ENCODE measurements around the gene MFN1. TPM values are rescaled to one million over a fixed set of nuclear protein-coding genes. Genes with fewer than 3 reads are reported as not detected.

Gene MFN1
- total RNA-seq, 1 donor from 2014 or later = 42.3 TPM

- no peak for DNase-seq (ENCODE audit: extremely low spot score, unreplicated experiment)
- Mint-ChIP-seq H3K4me1 (ENCODE audit: unreplicated experiment) (peaks cover 13% of the 10 kb centered on the region), H3K9me3 (no peaks in the 10 kb centered on the region), H3K27ac (peak overlapping the region; percentile 63), H3K4me3 (peak overlapping the region; percentile 81), H3K27me3 (peaks cover 4% of the 10 kb centered on the region), H3K36me3 (peaks cover 8% of the 10 kb centered on the region)
- peak; percentile 73 for TF ChIP-seq CTCF (conservative IDR thresholded peaks at IDR 0.05)
Observed at GRCh38 chr3:179321668-179322285, 25.7 kb upstream of the MFN1 start.

GRCh38 chr3:179322286-179323196 lies 25.0 kb upstream of the MFN1 start, which contains the start of gene ZNF639:
TSS of gene ZNF639 (plus strand) at chr3:179323031. CDS start at chr3:179328294, 5,263 bp downstream.
- peak; percentile 90 for DNase-seq (ENCODE audit: extremely low spot score, unreplicated experiment)
- Mint-ChIP-seq H3K4me3 (peak within 1 kb of the TSS; percentile 96), H3K9me3 (no peaks in the 10 kb centered on the region), H3K4me1 (ENCODE audit: unreplicated experiment) (peaks cover 13% of the 10 kb centered on the region), H3K27me3 (peaks cover 4% of the 10 kb centered on the region), H3K36me3 (peaks cover 8% of the 10 kb centered on the region), H3K27ac (peak within 1 kb of the TSS; percentile 87)
- peak; percentile 98 for TF ChIP-seq CTCF (conservative IDR thresholded peaks at IDR 0.05)

GRCh38 chr3:179323197-179324110 lies 24.1 kb upstream of the MFN1 start:
- peak; percentile 76 for DNase-seq (ENCODE audit: extremely low spot score, unreplicated experiment)
- Mint-ChIP-seq H3K27me3 (no peaks in the 10 kb centered on the region), H3K9me3 (no peaks in the 10 kb centered on the region), H3K27ac (peak overlapping the region; percentile 87), H3K36me3 (peaks cover 8% of the 10 kb centered on the region), H3K4me3 (peak overlapping the region; percentile 96), H3K4me1 (ENCODE audit: unreplicated experiment) (peaks cover 13% of the 10 kb centered on the region)
- TF ChIP-seq CTCF (conservative IDR thresholded peaks at IDR 0.05) = no peak

DNA sequence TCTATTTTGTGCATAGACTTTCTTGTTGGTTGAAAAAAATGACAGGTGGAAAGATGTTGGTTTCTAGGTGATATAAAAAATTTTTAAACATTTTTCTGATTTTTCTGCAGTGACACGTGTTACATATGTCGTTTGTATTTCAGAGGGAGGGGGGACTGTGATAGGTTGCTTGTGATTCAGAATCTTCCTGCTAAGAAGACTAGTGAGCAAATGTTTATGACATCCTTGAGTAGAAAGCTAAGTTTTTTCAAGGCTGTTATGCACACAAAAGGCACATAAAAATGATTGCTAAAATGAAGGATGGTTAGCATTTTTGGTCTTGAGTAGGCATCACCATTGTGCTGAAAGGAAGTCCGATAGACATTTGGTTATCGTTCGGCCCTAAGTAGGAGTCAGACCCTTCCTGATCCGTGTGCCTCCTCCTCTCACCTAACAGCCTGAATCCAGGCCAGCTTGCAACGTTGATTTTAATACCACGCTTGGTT lies 23.2 kb upstream of the MFN1 start:
- Mint-ChIP-seq H3K27ac (peak overlapping the region; percentile 87), H3K36me3 (peaks cover 8% of the 10 kb centered on the region), H3K27me3 (no peaks in the 10 kb centered on the region), H3K4me3 (peak overlapping the region; percentile 96), H3K4me1 (ENCODE audit: unreplicated experiment) (peaks cover 13% of the 10 kb centered on the region), H3K9me3 (no peaks in the 10 kb centered on the region)
- no peak for TF ChIP-seq CTCF (conservative IDR thresholded peaks at IDR 0.05)
- DNase-seq (ENCODE audit: extremely low spot score, unreplicated experiment) = no peak

GRCh38 chr3:179330438-179330837 lies 17.1 kb upstream of the MFN1 start:
- no peak for TF ChIP-seq CTCF (conservative IDR thresholded peaks at IDR 0.05)
- no peak for DNase-seq (ENCODE audit: extremely low spot score, unreplicated experiment)
- Mint-ChIP-seq H3K4me3 (no peak overlapping the region), H3K27ac (no peak overlapping the region), H3K36me3 (peaks cover 34% of the 10 kb centered on the region), H3K27me3 (no peaks in the 10 kb centered on the region), H3K4me1 (ENCODE audit: unreplicated experiment) (no peaks in the 10 kb centered on the region), H3K9me3 (no peaks in the 10 kb centered on the region)
